ENCODE measurements around the gene LGALS7B. TPM values are rescaled to one million over a fixed set of nuclear protein-coding genes. Genes with fewer than 3 reads are reported as not detected.
A peak's percentile ranks its signal among the peaks of the same experiment; 100 is the strongest.
"Not testable (repeated sequence)": the region's sequence is repeated elsewhere in the genome, so short reads cannot be mapped to it uniquely, and the experiment has no call there.

LGALS7B gene
- total RNA-seq, 1 donor from 2014 or later = 3.2 TPM

DNA sequence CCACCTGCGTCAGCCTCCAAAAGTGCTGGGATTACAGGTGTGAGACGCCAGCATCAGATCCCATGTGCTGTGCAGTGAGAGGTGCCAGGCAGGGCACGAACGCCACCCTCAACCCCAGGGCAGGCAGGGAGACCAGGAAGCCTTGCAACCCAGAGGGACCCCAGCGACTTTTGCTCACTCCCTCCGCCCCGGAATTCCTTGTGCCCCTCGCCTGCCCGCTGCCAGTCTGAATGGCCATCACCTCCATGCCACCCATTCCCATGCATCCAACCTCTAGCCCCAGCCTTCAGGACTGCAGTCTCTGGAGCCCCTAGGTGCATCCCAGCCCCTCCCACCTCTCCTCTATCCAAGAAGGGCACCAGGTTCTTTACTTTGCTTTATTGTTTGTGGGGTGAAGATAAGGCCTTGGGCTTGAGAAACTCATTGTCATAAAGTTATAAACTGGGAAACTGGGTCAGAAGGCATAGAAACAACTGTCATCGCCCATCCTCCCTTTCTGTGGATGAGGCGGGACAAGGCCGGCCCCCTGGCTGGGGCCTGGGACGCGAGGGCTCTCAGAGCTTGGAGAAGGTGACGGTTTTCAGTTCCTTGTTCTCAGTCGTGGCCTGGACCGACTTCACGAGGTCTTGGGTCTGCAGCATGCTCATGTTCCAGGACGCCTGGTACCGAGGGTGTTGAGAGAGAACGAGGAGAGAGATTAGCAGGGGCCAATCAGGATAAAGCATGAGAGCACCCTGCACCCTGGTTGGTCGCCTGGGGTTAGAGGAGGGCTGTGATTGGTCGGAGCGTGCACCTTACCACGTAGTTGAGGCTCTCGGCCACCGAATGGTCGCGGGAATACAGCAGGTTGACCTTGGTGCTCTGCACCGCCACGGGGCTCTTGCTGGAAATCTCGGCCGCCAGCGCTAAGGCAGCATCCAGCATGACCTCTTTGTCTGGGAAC is 26.3 kb downstream of the LGALS7B start:
- TF ChIP-seq, protein P1, sequence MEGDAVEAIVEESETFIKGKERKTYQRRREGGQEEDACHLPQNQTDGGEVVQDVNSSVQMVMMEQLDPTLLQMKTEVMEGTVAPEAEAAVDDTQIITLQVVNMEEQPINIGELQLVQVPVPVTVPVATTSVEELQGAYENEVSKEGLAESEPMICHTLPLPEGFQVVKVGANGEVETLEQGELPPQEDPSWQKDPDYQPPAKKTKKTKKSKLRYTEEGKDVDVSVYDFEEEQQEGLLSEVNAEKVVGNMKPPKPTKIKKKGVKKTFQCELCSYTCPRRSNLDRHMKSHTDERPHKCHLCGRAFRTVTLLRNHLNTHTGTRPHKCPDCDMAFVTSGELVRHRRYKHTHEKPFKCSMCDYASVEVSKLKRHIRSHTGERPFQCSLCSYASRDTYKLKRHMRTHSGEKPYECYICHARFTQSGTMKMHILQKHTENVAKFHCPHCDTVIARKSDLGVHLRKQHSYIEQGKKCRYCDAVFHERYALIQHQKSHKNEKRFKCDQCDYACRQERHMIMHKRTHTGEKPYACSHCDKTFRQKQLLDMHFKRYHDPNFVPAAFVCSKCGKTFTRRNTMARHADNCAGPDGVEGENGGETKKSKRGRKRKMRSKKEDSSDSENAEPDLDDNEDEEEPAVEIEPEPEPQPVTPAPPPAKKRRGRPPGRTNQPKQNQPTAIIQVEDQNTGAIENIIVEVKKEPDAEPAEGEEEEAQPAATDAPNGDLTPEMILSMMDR (IDR thresholded peaks at IDR 0.05) = no peak
- peaks cover 48% of the 10 kb centered on the region for H3K36me3 ChIP-seq
- no peak overlapping the region for H3K27ac ChIP-seq
- no peaks in the 10 kb centered on the region for H3K9me3 ChIP-seq
- ATAC-seq = no peak
- intact Hi-C loops (cut with DNase I) = no loop called here
- no peak overlapping the region for H3K4me3 ChIP-seq
- H3K27me3 ChIP-seq = no peaks in the 10 kb centered on the region
- DNase-seq = no peak
- H3K4me1 ChIP-seq = no peaks in the 10 kb centered on the region

DNA sequence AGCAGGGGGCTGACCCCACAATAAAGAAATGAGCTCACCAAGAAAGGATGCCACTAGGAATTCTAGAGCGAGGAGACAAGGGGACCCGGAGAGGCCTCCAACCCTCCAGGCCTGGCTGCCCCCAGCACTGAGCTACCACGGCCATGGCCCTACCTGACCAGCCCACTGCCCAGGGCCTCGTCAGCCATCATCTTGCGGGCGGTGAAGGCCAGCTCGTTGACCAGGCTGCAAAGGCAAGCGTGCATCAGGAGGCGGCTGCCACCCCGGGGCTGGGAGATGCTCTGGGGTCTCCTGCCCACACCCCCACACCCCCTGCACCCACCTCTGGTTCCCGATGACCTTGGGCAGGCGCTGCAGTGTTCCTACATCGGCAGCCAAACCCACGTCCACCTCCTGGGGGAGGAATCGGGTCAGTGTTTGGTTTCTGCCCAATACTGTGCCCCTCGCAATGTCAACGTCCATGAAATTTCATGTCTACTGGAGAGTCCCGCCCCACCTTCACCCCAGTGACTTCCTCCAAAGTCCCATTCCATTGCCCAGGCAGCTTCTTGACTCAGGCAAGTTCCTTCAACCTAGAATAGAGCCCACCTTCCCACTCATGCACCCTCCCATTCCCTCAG is 27.2 kb downstream of the LGALS7B start:
- no peak for ATAC-seq
- H3K36me3 ChIP-seq = peaks cover 48% of the 10 kb centered on the region

DNA sequence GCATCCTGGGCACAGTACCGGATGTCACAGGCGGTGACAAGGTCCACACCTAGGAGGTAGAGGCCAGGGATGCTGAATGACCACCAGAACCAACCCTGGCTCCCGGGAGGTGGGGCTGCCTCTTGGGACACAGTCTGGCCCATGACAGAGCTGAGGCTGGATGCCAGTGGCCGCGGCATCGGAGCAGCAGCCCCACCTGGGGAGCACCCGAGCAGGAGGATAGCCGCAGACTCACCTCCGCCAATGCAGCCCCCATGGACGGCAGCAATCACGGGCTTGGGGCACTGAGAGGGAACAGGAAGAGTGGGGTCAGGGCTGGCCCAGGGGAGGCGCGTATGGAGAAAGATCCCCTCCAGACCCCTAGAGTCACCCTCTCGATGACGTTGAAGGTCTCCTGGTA is 28.1 kb downstream of the LGALS7B start:
- Histone ChIP-seq H3K4me3 (no peak overlapping the region), H3K9me3 (no peaks in the 10 kb centered on the region), H3K27me3 (no peaks in the 10 kb centered on the region), H3K27ac (no peak overlapping the region), H3K36me3 (peaks cover 48% of the 10 kb centered on the region), H3K4me1 (no peaks in the 10 kb centered on the region)
- ATAC-seq = no peak
- DNase-seq = no peak
- intact Hi-C loops (cut with DNase I) = no loop called here
- TF ChIP-seq, protein P1 (IDR thresholded peaks at IDR 0.05) = no peak

More for the DNA sequence above, 27.2 kb downstream of the LGALS7B start:
- Histone ChIP-seq H3K27ac (no peak overlapping the region), H3K9me3 (no peaks in the 10 kb centered on the region), H3K27me3 (no peaks in the 10 kb centered on the region), H3K4me3 (no peak overlapping the region), H3K4me1 (no peaks in the 10 kb centered on the region)
- TF ChIP-seq, protein P1 (IDR thresholded peaks at IDR 0.05) = no peak
- no peak for DNase-seq
- intact Hi-C loops (cut with DNase I) = no loop called here

DNA sequence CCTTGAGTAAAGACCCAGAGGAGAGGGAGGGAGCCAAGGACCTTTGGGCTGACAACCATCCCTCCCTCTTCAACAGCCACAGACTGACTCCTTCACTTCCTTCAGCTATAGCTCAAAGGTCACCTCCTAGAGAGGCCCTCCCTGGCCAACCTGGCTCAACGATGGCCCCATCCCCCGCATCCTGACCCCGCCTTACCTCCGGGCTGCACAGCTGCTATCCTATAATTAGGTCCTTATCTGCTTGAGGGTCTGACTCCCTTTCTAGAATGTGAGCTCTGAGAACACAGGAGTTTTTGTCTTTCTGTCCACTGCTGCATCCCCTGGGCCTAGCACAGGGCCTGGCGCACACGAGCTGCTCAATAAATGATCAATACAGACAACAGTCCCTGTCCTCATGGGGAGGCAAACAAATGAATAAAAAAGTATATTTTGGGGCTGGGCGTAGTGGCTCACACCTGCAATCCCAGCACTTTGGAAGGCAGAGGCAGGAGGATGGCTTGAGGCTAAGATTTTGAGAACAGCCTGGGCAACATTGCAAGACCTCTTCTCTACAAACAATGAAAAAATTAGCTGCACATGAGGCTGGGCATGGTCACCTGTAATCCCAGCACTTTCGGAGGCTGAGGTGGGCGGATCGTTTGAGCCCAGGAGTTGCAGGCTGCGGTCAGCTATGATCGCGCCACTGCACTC is 30.4 kb downstream of the LGALS7B start:
- TF ChIP-seq, protein P1 (IDR thresholded peaks at IDR 0.05) = no peak
- Histone ChIP-seq H3K4me3 (no peak overlapping the region), H3K4me1 (no peaks in the 10 kb centered on the region), H3K9me3 (no peaks in the 10 kb centered on the region), H3K27me3 (no peaks in the 10 kb centered on the region), H3K27ac (no peak overlapping the region), H3K36me3 (peaks cover 58% of the 10 kb centered on the region)
- DNase-seq = no peak
- intact Hi-C loops (cut with DNase I) = no loop called here
- ATAC-seq = peak; percentile 21

DNA sequence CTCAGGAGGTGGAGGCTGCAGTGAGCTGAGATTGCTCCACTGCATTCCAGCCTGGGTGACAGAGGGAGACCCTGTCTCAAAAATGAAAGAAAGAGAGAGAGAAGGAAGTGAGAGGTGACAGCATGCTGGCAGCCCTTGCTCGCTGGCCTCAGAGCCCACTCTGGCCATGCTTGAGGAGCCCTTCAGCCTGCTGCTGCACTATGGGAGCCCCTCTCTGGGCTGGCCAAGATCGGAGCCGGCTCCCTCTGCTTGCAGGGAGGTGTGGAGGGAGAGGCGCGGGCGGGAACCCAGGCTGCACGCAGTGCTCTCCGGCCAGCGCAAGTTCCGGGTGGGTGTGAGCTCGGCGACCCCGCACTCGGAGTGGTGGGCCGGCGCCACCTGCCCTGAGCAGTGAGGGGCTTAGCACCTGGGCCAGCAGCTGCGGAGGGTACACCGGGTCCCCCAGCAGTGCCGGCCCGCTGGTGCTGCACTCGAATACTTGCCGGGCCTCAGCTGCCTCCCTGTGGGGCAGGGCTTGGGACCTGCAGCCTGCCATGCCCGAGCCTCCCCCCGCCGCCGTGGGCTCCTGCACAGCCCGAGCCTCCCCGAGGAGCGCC is 32.3 kb downstream of the LGALS7B start:
- H3K4me3 ChIP-seq; H3K27me3 ChIP-seq; intact Hi-C loops (cut with DNase I); H3K4me1 ChIP-seq; DNase-seq; H3K27ac ChIP-seq; ATAC-seq; H3K9me3 ChIP-seq: not testable (repeated sequence)
- H3K36me3 ChIP-seq = peaks cover 59% of the 10 kb centered on the region

DNA sequence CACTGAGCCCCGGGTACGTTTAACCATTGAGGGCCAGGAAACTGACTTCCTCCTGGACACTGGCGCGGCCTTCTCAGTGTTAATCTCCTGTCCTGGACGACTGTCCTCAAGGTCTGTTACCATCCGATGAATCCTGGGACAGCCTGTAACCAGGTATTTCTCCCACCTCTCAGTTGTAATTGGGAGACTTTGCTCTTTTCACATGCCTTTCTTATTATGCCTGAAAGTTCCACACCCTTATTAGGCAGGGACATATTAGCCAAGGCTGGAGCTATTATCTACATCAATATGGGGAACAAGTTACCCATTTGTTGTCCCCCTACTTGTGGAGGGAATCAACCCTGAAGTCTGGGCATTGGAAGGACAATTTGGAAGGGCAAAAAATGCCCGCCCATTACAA is 36.9 kb downstream of the LGALS7B start:
- H3K27ac ChIP-seq; DNase-seq; intact Hi-C loops (cut with DNase I); ATAC-seq; H3K9me3 ChIP-seq; H3K27me3 ChIP-seq; H3K4me3 ChIP-seq: not testable (repeated sequence)
- Histone ChIP-seq H3K36me3 (peaks cover 61% of the 10 kb centered on the region), H3K4me1 (peaks cover 22% of the 10 kb centered on the region)
